PC-9 (cell line): ENCODE results near the gene COA6. TPM values are rescaled to one million over a fixed set of nuclear protein-coding genes. Genes with fewer than 3 reads are reported as not detected.

Experiments used
- BruUV-seq: library from RNA; stranded (reverse); fragments of 400-500 nt; replicated peaks from 2 replicates; lab custom pipeline; 2021; lab: Mats Ljungman, UMichigan
- CTCF ChIA-PET: fragments of 300-600 bp; sonication (Branson Sonifier 250); formaldehyde crosslinking; loops from one replicate; lab custom pipeline; 2022; ENCODE audit warnings: antibody characterized with exemption; lab: Charles Lee
- POLR2A ChIA-PET: fragments of 300-600 bp; sonication (Branson Sonifier 250); formaldehyde crosslinking; loops from one replicate; lab custom pipeline; 2022; ENCODE audit warnings: antibody characterized with exemption; ENCODE audit not compliant: unreplicated experiment; lab: Charles Lee
- DNase-seq, 2 experiments: peaks; one replicate each; pipeline versions ENCODE4 v3.0.0 to v3.0.0-alpha.2; 2015 to 2022; ENCODE audit warnings: mixed read lengths in 1 of 2
- H2AFZ ChIP-seq: fragments of 200-600 bp; sonication (generic); 2 replicates; pipeline ENCODE4 v1.8.1; 2017; ENCODE audit warnings: antibody characterized with exemption
- H3F3A ChIP-seq: fragments of 200-600 bp; sonication (generic); 2 replicates; pipeline ENCODE4 v1.8.1; 2017; ENCODE audit warnings: antibody characterized with exemption, mild to moderate bottlenecking, low read depth; ENCODE audit not compliant: insufficient read depth
- H3K27ac ChIP-seq: fragments of 200-600 bp; sonication (generic); 2 replicates; pipeline ENCODE4 v1.6.1; 2016; ENCODE audit warnings: mixed run types
- H3K27me3 ChIP-seq: fragments of 200-600 bp; sonication (generic); 2 replicates; pipeline ENCODE4 v1.6.1; 2016; ENCODE audit warnings: low read depth, mixed run types; ENCODE audit not compliant: insufficient read depth
- H3K36me3 ChIP-seq: fragments of 200-600 bp; sonication (generic); 2 replicates; pipeline ENCODE4 v1.6.1; 2016; ENCODE audit warnings: low read depth, mixed run types
- H3K4me1 ChIP-seq: fragments of 200-600 bp; sonication (generic); replicated peaks from 2 replicates; pipeline ENCODE4 v1.6.1; 2016; ENCODE audit warnings: mixed run types; ENCODE audit not compliant: insufficient read depth
- H3K4me2 ChIP-seq: fragments of 200-600 bp; sonication (generic); 2 replicates; pipeline ENCODE4 v1.6.1; 2017; ENCODE audit warnings: mixed run types
- H3K4me3 ChIP-seq: fragments of 200-600 bp; sonication (generic); 2 replicates; pipeline ENCODE4 v1.6.1; 2016; ENCODE audit warnings: mixed run types
- H3K79me2 ChIP-seq: fragments of 200-600 bp; sonication (generic); 2 replicates; pipeline ENCODE4 v1.6.1; 2017; ENCODE audit warnings: low read depth, mixed run types
- H3K9me2 ChIP-seq: fragments of 200-600 bp; sonication (generic); 2 replicates; pipeline ENCODE4 v1.8.1; 2017; ENCODE audit warnings: mild to moderate bottlenecking; ENCODE audit not compliant: insufficient read depth
- H3K9me3 ChIP-seq: fragments of 200-600 bp; sonication (generic); 2 replicates; pipeline ENCODE4 v1.8.1; 2016; ENCODE audit warnings: low read depth; ENCODE audit not compliant: insufficient read depth
- H4K20me1 ChIP-seq: fragments of 200-600 bp; sonication (generic); 2 replicates; pipeline ENCODE4 v1.8.1; 2017; ENCODE audit not compliant: insufficient read depth
- EZH2 ChIP-seq: fragments of 200-600 bp; sonication (generic); IDR thresholded peaks from 2 replicates; pipeline ENCODE4 v1.8.0; 2017; ENCODE audit warnings: antibody characterized with exemption, low read depth
- intact Hi-C: fragments of 100-400 bp; cut with micrococcal nuclease; formaldehyde crosslinking; loops from one replicate; pipeline ENCODE4 v1.10.0; 2022; ENCODE audit not compliant: unreplicated experiment
- total RNA-seq: library from RNA; stranded (reverse); gene quantifications from 2 replicates; pipeline ENCODE4 v1.2.3, GENCODE V29; 2021
- TF ChIP-seq, protein P1 (sequence below): fragments of 200-600 bp; sonication (generic); conservative IDR thresholded peaks from 2 replicates; pipeline ENCODE4 v1.6.1; 2017; ENCODE audit warnings: mixed run types, antibody characterized with exemption, mild to moderate bottlenecking, moderate library complexity

Gene COA6
- total RNA-seq, 1 experiment from 2014 or later, result 73.8 TPM

GRCh38 chr1:234395297-234395696, 22.0 kb downstream of the COA6 start:
- DNase-seq, result no peak
- no peaks in the 10 kb centered on the region for H3K9me3 ChIP-seq
- no peaks in the 10 kb centered on the region for H3K9me2 ChIP-seq
- no peaks in the 10 kb centered on the region for H3K27me3 ChIP-seq
- H3K4me2 ChIP-seq, result no peak overlapping the region
- ChIA-PET POLR2A (no interaction called here), CTCF (no interaction called here)
- H3K4me1 ChIP-seq, result no peaks in the 10 kb centered on the region
- no peak for TF ChIP-seq EZH2
- TF ChIP-seq, protein P1, sequence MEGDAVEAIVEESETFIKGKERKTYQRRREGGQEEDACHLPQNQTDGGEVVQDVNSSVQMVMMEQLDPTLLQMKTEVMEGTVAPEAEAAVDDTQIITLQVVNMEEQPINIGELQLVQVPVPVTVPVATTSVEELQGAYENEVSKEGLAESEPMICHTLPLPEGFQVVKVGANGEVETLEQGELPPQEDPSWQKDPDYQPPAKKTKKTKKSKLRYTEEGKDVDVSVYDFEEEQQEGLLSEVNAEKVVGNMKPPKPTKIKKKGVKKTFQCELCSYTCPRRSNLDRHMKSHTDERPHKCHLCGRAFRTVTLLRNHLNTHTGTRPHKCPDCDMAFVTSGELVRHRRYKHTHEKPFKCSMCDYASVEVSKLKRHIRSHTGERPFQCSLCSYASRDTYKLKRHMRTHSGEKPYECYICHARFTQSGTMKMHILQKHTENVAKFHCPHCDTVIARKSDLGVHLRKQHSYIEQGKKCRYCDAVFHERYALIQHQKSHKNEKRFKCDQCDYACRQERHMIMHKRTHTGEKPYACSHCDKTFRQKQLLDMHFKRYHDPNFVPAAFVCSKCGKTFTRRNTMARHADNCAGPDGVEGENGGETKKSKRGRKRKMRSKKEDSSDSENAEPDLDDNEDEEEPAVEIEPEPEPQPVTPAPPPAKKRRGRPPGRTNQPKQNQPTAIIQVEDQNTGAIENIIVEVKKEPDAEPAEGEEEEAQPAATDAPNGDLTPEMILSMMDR, result no peak
- H3F3A ChIP-seq, result peaks cover 27% of the 10 kb centered on the region
- no peak overlapping the region for H2AFZ ChIP-seq
- no peak overlapping the region for H3K27ac ChIP-seq
- no TSS peak for BruUV-seq
- H3K79me2 ChIP-seq, result no peaks in the 10 kb centered on the region
- no peaks in the 10 kb centered on the region for H4K20me1 ChIP-seq
- peaks cover 23% of the 10 kb centered on the region; the same call in 1 of the 2 replicates for H3K36me3 ChIP-seq
- H3K4me3 ChIP-seq, result no peak overlapping the region
- intact Hi-C loops, result no loop called here

GRCh38 chr1:234396092-234396491, 22.8 kb downstream of the COA6 start:
- intact Hi-C loops, result no loop called here
- Histone ChIP-seq H3K4me1 (no peaks in the 10 kb centered on the region), H3K36me3 (peaks cover 27% of the 10 kb centered on the region; the same call in 1 of the 2 replicates), H3K79me2 (no peaks in the 10 kb centered on the region), H3K27me3 (no peaks in the 10 kb centered on the region), H3K9me2 (no peaks in the 10 kb centered on the region), H4K20me1 (no peaks in the 10 kb centered on the region), H3K4me3 (no peak overlapping the region), H3K9me3 (no peaks in the 10 kb centered on the region), H2AFZ (no peak overlapping the region), H3F3A (peaks cover 29% of the 10 kb centered on the region), H3K27ac (no peak overlapping the region), H3K4me2 (no peak overlapping the region)
- CTCF ChIA-PET, result no interaction called here
- POLR2A ChIA-PET, result no interaction called here
- no TSS peak for BruUV-seq
- no peak for TF ChIP-seq EZH2
- TF ChIP-seq, protein P1, result no peak
- no peak for DNase-seq

GRCh38 chr1:234396871-234397270, 23.6 kb downstream of the COA6 start:
- no peak overlapping the region for H3K4me2 ChIP-seq
- no peak for DNase-seq
- H3K36me3 ChIP-seq, result peaks cover 19% of the 10 kb centered on the region; the same call in 1 of the 2 replicates
- H3K79me2 ChIP-seq, result no peaks in the 10 kb centered on the region
- no peak overlapping the region for H3K27ac ChIP-seq
- H3K9me2 ChIP-seq, result no peaks in the 10 kb centered on the region
- no peak overlapping the region for H3K4me3 ChIP-seq
- H3K4me1 ChIP-seq, result no peaks in the 10 kb centered on the region
- POLR2A ChIA-PET, result no interaction called here
- H3K27me3 ChIP-seq, result no peaks in the 10 kb centered on the region
- no TSS peak for BruUV-seq
- no peak for TF ChIP-seq EZH2
- TF ChIP-seq, protein P1, result no peak
- H2AFZ ChIP-seq, result no peak overlapping the region
- intact Hi-C loops, result no loop called here
- H4K20me1 ChIP-seq, result no peaks in the 10 kb centered on the region
- no peaks in the 10 kb centered on the region for H3K9me3 ChIP-seq
- CTCF ChIA-PET, result no interaction called here
- peaks cover 33% of the 10 kb centered on the region for H3F3A ChIP-seq
